ENCODE data around the gene VSTM4.

Gene VSTM4

GRCh38 chr10:49028639-49029038 lies 86.7 kb downstream of the VSTM4 start:
- H3K4me3 ChIP-seq, result no peak overlapping the region
- TF ChIP-seq CTCF (IDR thresholded peaks at IDR 0.05), result no peak
- no peak overlapping the region for H3K27ac ChIP-seq
- DNase-seq (ENCODE audit: low spot score), result no peak

GRCh38 chr10:49025347-49025983 lies 89.9 kb downstream of the VSTM4 start:
- H3K4me3 ChIP-seq, result no peak overlapping the region
- TF ChIP-seq CTCF (IDR thresholded peaks at IDR 0.05), result no peak
- peak overlapping the region; percentile 10 to 77 for H3K27ac ChIP-seq
- no peak for DNase-seq (ENCODE audit: low spot score)

- DNase-seq (ENCODE audit: low spot score), result no peak
- H3K27ac ChIP-seq, result peak overlapping the region; percentile 44 to 77
- TF ChIP-seq CTCF (IDR thresholded peaks at IDR 0.05), result no peak
- no peak overlapping the region for H3K4me3 ChIP-seq
These were observed 90.8 kb downstream of the VSTM4 start for GRCh38 chr10:49024484-49024883.

GRCh38 chr10:49023752-49024151 lies 91.6 kb downstream of the VSTM4 start:
- TF ChIP-seq CTCF (IDR thresholded peaks at IDR 0.05), result no peak
- peak overlapping the region; percentile 44 to 77 for H3K27ac ChIP-seq
- no peak for DNase-seq (ENCODE audit: low spot score)
- no peak overlapping the region for H3K4me3 ChIP-seq

- no peak for DNase-seq (ENCODE audit: low spot score)
- no peak for TF ChIP-seq CTCF (IDR thresholded peaks at IDR 0.05)
- Histone ChIP-seq H3K27ac (peak overlapping the region; percentile 44 to 77), H3K4me3 (no peak overlapping the region)
These were observed 92.3 kb downstream of the VSTM4 start for GRCh38 chr10:49023071-49023470.

- no peak for DNase-seq (ENCODE audit: low spot score)
- TF ChIP-seq CTCF (IDR thresholded peaks at IDR 0.05), result no peak
- H3K27ac ChIP-seq, result no peak overlapping the region
- H3K4me3 ChIP-seq, result no peak overlapping the region
These were observed 93.6 kb downstream of the VSTM4 start for GRCh38 chr10:49021685-49022084.

- Histone ChIP-seq H3K27ac (no peak overlapping the region), H3K4me3 (no peak overlapping the region)
- no peak for DNase-seq (ENCODE audit: low spot score)
- TF ChIP-seq CTCF (IDR thresholded peaks at IDR 0.05), result no peak
These were observed 99.6 kb downstream of the VSTM4 start for GRCh38 chr10:49015700-49016099.

All from coronary artery (tissue), 2 donors.